Parathyroid adenoma (tissue), 2 donors: Measurements from ENCODE around the gene TFAP2A.

ENCODE experiments used
- H2AFZ ChIP-seq: fragments of 300-600 bp; sonication (generic); one replicate; pipeline ENCODE4 v1.7.0; 2017; ENCODE audit warnings: antibody characterized with exemption, mild to moderate bottlenecking
- H3K27ac ChIP-seq: fragments of 300-600 bp; sonication (generic); one replicate; pipeline ENCODE4 v1.7.0; 2017
- H3K27me3 ChIP-seq: fragments of 300-600 bp; sonication (generic); one replicate; pipeline ENCODE4 v1.7.0; 2017; ENCODE audit warnings: low read length; ENCODE audit not compliant: control insufficient read depth, insufficient read depth
- H3K36me3 ChIP-seq: fragments of 300-600 bp; sonication (generic); one replicate; pipeline ENCODE4 v1.7.0; 2017; ENCODE audit warnings: low read length; ENCODE audit not compliant: control insufficient read depth, insufficient read depth
- H3K4me1 ChIP-seq: fragments of 300-600 bp; sonication (generic); one replicate; pipeline ENCODE4 v1.7.0; 2017; ENCODE audit warnings: control low read depth
- H3K4me2 ChIP-seq: fragments of 300-600 bp; sonication (generic); one replicate; pipeline ENCODE4 v1.7.0; 2017; ENCODE audit warnings: low read length
- H3K4me3 ChIP-seq: fragments of 300-600 bp; sonication (generic); one replicate; pipeline ENCODE4 v1.7.0; 2017; ENCODE audit warnings: low read depth, low read length
- H3K79me2 ChIP-seq: fragments of 300-600 bp; sonication (generic); one replicate; pipeline ENCODE4 v1.7.0; 2017; ENCODE audit warnings: control low read depth
- H3K9ac ChIP-seq: fragments of 300-600 bp; sonication (generic); one replicate; pipeline ENCODE4 v1.7.0; 2017; ENCODE audit warnings: mild to moderate bottlenecking
- H3K9me3 ChIP-seq: fragments of 300-600 bp; sonication (generic); one replicate; pipeline ENCODE4 v1.7.0; 2017; ENCODE audit warnings: low read length; ENCODE audit not compliant: control insufficient read depth
- TF ChIP-seq, protein P1 (sequence below): fragments of 300-600 bp; sonication (generic); IDR thresholded peaks from one replicate; pipeline ENCODE4 v1.7.0; 2017; ENCODE audit warnings: antibody characterized with exemption, mild to moderate bottlenecking
- donor health status: primary hyperparathyroidism.

The TFAP2A gene

DNA sequence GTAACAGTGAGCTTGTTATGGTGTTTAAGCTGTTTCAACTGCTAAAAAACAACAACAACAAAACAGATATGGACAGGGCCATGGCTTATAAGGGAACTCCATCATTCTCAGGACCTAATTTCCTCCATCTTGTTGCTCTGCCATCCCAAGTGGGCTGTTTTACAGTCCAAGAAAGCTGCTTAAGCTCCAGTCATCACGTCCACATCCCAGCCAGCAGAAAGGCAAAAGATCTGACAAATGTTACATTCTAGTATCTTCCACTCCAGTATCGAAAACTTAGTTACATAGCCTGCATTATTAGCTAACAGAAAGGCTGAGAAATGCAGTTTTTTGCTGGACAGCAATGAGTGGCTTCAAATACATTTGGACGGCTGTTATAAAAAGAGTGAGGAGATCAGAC, 23.0 kb upstream of the TFAP2A start:
- H3K36me3 ChIP-seq = no peaks in the 10 kb centered on the region

DNA sequence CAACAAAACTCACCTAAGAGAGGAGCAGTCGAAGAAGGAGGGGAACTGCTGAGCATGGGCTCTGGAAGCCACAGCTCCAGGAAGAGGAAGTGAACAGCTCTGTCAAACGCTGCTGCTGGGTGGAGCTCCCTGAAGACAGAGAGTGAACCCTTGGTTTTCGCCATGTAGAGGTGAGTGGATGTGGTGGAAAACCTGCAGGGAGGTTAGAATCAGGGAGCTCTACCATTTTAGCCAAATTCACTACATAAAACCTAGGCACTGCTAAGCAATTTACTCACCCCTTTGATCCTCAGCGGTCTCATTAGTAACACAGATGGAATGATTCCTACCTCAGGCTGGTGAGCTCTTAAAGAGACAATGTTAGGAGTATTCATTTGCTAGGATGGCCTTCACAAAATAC, 19.4 kb upstream of the TFAP2A start:
- TF ChIP-seq, protein P1, sequence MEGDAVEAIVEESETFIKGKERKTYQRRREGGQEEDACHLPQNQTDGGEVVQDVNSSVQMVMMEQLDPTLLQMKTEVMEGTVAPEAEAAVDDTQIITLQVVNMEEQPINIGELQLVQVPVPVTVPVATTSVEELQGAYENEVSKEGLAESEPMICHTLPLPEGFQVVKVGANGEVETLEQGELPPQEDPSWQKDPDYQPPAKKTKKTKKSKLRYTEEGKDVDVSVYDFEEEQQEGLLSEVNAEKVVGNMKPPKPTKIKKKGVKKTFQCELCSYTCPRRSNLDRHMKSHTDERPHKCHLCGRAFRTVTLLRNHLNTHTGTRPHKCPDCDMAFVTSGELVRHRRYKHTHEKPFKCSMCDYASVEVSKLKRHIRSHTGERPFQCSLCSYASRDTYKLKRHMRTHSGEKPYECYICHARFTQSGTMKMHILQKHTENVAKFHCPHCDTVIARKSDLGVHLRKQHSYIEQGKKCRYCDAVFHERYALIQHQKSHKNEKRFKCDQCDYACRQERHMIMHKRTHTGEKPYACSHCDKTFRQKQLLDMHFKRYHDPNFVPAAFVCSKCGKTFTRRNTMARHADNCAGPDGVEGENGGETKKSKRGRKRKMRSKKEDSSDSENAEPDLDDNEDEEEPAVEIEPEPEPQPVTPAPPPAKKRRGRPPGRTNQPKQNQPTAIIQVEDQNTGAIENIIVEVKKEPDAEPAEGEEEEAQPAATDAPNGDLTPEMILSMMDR = no peak
- Histone ChIP-seq H3K79me2 (no peaks in the 10 kb centered on the region), H3K9ac (no peak overlapping the region), H3K4me1 (no peaks in the 10 kb centered on the region), H2AFZ (no peak overlapping the region), H3K27me3 (no peaks in the 10 kb centered on the region), H3K4me2 (no peak overlapping the region), H3K27ac (no peak overlapping the region), H3K9me3 (no peaks in the 10 kb centered on the region), H3K36me3 (no peaks in the 10 kb centered on the region), H3K4me3 (no peak overlapping the region)

More for the DNA sequence above, 23.0 kb upstream of the TFAP2A start:
- no peaks in the 10 kb centered on the region for H3K79me2 ChIP-seq
- no peaks in the 10 kb centered on the region for H3K27me3 ChIP-seq
- no peak overlapping the region for H3K4me2 ChIP-seq
- no peak overlapping the region for H3K9ac ChIP-seq
- H2AFZ ChIP-seq = no peak overlapping the region
- H3K4me1 ChIP-seq = no peaks in the 10 kb centered on the region
- H3K9me3 ChIP-seq = no peaks in the 10 kb centered on the region
- no peak overlapping the region for H3K27ac ChIP-seq
- no peak overlapping the region for H3K4me3 ChIP-seq
- TF ChIP-seq, protein P1 = no peak

DNA sequence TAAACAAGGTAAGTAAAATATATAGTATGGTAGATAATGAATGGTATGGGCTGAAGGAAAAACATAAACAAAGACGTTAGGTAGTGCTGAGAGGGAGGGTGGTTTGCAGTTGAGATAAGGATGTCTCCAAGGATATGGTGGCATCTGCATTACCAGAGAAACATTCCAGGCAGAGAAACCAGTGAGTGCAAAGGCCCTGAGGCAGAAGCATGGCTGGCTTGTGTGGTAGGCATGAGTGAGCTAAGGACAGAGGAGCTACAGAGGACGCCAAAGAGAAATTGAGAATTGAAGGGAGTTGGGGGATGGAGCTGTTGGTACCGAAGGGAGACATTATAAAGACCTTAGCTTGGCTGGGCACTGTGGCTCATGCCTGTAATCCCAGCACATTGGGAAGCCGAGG, 18.4 kb upstream of the TFAP2A start:
- no peak overlapping the region for H3K27ac ChIP-seq
- H3K79me2 ChIP-seq = no peaks in the 10 kb centered on the region
- no peak overlapping the region for H3K4me3 ChIP-seq
- no peaks in the 10 kb centered on the region for H3K9me3 ChIP-seq
- no peak overlapping the region for H3K9ac ChIP-seq
- no peak overlapping the region for H3K4me2 ChIP-seq
- H3K36me3 ChIP-seq = no peaks in the 10 kb centered on the region
- no peaks in the 10 kb centered on the region for H3K27me3 ChIP-seq
- TF ChIP-seq, protein P1 = no peak
- H3K4me1 ChIP-seq = no peaks in the 10 kb centered on the region
- no peak overlapping the region for H2AFZ ChIP-seq

DNA sequence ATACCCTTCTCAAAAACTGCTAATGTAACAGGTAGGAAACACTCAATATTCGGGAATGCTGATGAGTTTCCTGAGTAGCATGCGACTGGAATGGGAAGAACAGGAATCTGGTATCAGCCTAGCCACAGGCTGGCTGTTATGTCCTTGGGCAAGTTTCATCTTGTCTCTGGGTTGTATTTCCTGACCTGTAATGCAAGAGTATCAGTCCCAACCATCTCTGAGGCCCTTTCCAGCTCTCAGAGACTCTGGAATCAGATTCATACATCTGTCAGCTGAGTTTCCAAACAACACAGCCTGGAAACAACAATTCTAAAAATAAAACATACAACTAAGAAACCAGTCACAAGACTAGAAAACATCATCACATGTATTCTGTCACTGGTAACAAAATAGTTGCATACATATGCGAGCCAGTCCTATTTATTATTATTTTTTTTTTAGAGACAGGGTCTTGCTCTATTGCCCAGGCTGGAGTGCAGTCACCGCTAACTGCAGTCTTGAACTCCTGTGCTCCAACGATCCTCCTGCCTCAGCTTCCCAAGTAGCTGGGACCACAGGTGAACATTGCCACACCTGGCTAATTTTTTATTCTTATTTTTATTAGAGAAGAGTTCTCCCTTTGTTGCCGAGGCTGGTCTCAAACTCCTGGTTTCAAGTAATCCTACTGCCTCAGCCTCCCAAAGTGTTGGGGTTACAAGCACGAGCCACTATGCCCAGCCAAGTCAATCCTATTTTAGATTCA, 16.7 kb upstream of the TFAP2A start:
- no peaks in the 10 kb centered on the region for H3K4me1 ChIP-seq
- no peaks in the 10 kb centered on the region for H3K27me3 ChIP-seq
- H3K4me2 ChIP-seq = no peak overlapping the region
- H3K9me3 ChIP-seq = no peaks in the 10 kb centered on the region
- TF ChIP-seq, protein P1 = no peak
- H3K36me3 ChIP-seq = no peaks in the 10 kb centered on the region
- H3K79me2 ChIP-seq = no peaks in the 10 kb centered on the region
- no peak overlapping the region for H3K27ac ChIP-seq
- H3K9ac ChIP-seq = no peak overlapping the region
- H2AFZ ChIP-seq = no peak overlapping the region
- no peak overlapping the region for H3K4me3 ChIP-seq
